SU-DHL-6 (cell line): ENCODE data around the gene LDB2.

Experiments
- CTCF ChIP-seq: fragments of 200-600 bp; sonication (generic); IDR thresholded peaks from one replicate; pipeline ENCODE4 v1.5.1; 2017; ENCODE audit warnings: antibody characterized with exemption, mild to moderate bottlenecking, low read length, moderate library complexity; ENCODE audit not compliant: insufficient read depth, poor library complexity, severe bottlenecking
- EZH2phosphoT487 ChIP-seq: fragments of 200-600 bp; sonication (generic), shearing (Covaris generic); conservative IDR thresholded peaks from 2 replicates; pipeline ENCODE4 v1.6.1; 2018; ENCODE audit warnings: mild to moderate bottlenecking, antibody characterized with exemption, low read length, moderate library complexity, mixed read lengths

- TF ChIP-seq EZH2phosphoT487 (no peak), CTCF (peak; percentile 98)
These were observed 18.4 kb upstream of the LDB2 start for GRCh38 chr4:16916719-16917337.
